HEK293 (cell line): ENCODE data around the gene CRYGA.

ENCODE experiments used
- EGR2 ChIP-seq: fragments of 450-650 bp; formaldehyde crosslinking; IDR thresholded peaks from 2 replicates; pipeline ENCODE4 v1.5.1; 2016; ENCODE audit warnings: low read depth, missing biosample characterization, missing genetic modification characterization
- GFI1B ChIP-seq: fragments of 450-650 bp; formaldehyde crosslinking; IDR thresholded peaks from 2 replicates; pipeline ENCODE4 v1.5.1; 2016; ENCODE audit warnings: missing biosample characterization, missing genetic modification characterization
- HIC1 ChIP-seq: fragments of 450-650 bp; formaldehyde crosslinking; IDR thresholded peaks from 2 replicates; pipeline ENCODE4 v1.5.1; 2016; ENCODE audit warnings: missing biosample characterization, missing genetic modification characterization
- KLF10 ChIP-seq: fragments of 450-650 bp; IDR thresholded peaks from 2 replicates; pipeline ENCODE4 v1.5.1; 2018; ENCODE audit warnings: missing biosample characterization, mild to moderate bottlenecking, missing genetic modification characterization
- OSR2 ChIP-seq: fragments of 450-650 bp; formaldehyde crosslinking; IDR thresholded peaks from 2 replicates; pipeline ENCODE4 v1.5.1; 2016; ENCODE audit warnings: missing biosample characterization, missing genetic modification characterization
- SP2 ChIP-seq: fragments of 450-650 bp; formaldehyde crosslinking; IDR thresholded peaks from 2 replicates; pipeline ENCODE4 v1.5.1; 2016; ENCODE audit warnings: missing biosample characterization, missing genetic modification characterization
- SP3 ChIP-seq: fragments of 450-650 bp; formaldehyde crosslinking; IDR thresholded peaks from 2 replicates; pipeline ENCODE4 v1.5.1; 2016; ENCODE audit warnings: missing biosample characterization, missing genetic modification characterization
- YY2 ChIP-seq: fragments of 450-650 bp; formaldehyde crosslinking; IDR thresholded peaks from 2 replicates; pipeline ENCODE4 v1.5.1; 2016; ENCODE audit warnings: missing biosample characterization, missing genetic modification characterization
- ZBTB17 ChIP-seq: fragments of 450-650 bp; formaldehyde crosslinking; IDR thresholded peaks from 2 replicates; pipeline ENCODE4 v1.5.1; 2016; ENCODE audit warnings: missing biosample characterization, missing genetic modification characterization
- ZBTB7A ChIP-seq: fragments of 450-650 bp; formaldehyde crosslinking; IDR thresholded peaks from 2 replicates; pipeline ENCODE4 v1.5.1; 2016; ENCODE audit warnings: low read depth, missing biosample characterization, missing genetic modification characterization
- ZBTB8A ChIP-seq: fragments of 450-650 bp; formaldehyde crosslinking; IDR thresholded peaks from 2 replicates; pipeline ENCODE4 v1.5.1; 2016; ENCODE audit warnings: missing biosample characterization, missing genetic modification characterization
- ZFP3 ChIP-seq: fragments of 450-650 bp; formaldehyde crosslinking; IDR thresholded peaks from 2 replicates; pipeline ENCODE4 v1.5.1; 2016; ENCODE audit warnings: low read depth, missing biosample characterization, missing genetic modification characterization
- ZFP69B ChIP-seq: fragments of 450-650 bp; formaldehyde crosslinking; IDR thresholded peaks from 2 replicates; pipeline ENCODE4 v1.5.1; 2016; ENCODE audit warnings: missing biosample characterization, missing genetic modification characterization
- ZNF10 ChIP-seq: fragments of 450-650 bp; formaldehyde crosslinking; IDR thresholded peaks from 2 replicates; pipeline ENCODE4 v1.5.1; 2017; ENCODE audit warnings: missing biosample characterization, missing genetic modification characterization
- ZNF157 ChIP-seq: fragments of 450-650 bp; formaldehyde crosslinking; IDR thresholded peaks from 2 replicates; pipeline ENCODE4 v1.5.1; 2016; ENCODE audit warnings: missing biosample characterization, missing genetic modification characterization
- ZNF2 ChIP-seq: fragments of 450-650 bp; formaldehyde crosslinking; IDR thresholded peaks from 2 replicates; pipeline ENCODE4 v1.5.1; 2016; ENCODE audit warnings: missing biosample characterization, missing genetic modification characterization
- ZNF239 ChIP-seq: fragments of 450-650 bp; formaldehyde crosslinking; IDR thresholded peaks from 2 replicates; pipeline ENCODE4 v1.5.1; 2016; ENCODE audit warnings: missing biosample characterization, missing genetic modification characterization
- ZNF266 ChIP-seq: fragments of 450-650 bp; formaldehyde crosslinking; IDR thresholded peaks from 2 replicates; pipeline ENCODE4 v1.5.1; 2016; ENCODE audit warnings: missing biosample characterization, missing genetic modification characterization, low read depth
- ZNF274 ChIP-seq, 2 experiments: fragments of 200-500 bp in 1 of 2; fragments of 450-650 bp in 1 of 2; sonication (Bioruptor generic) in 1 of 2; formaldehyde crosslinking in 1 of 2; IDR thresholded peaks; 2 replicates each; pipeline versions ENCODE4 v1.5.1 to v1.6.1; 2014 to 2016; ENCODE audit warnings: borderline replicate concordance in 1 of 2, inconsistent platforms in 1 of 2, low read length in 1 of 2, missing biosample characterization in 1 of 2, missing genetic modification characterization in 1 of 2
- ZNF324 ChIP-seq: fragments of 450-650 bp; formaldehyde crosslinking; IDR thresholded peaks from 2 replicates; pipeline ENCODE4 v1.5.1; 2016; ENCODE audit warnings: missing biosample characterization, missing genetic modification characterization
- ZNF341 ChIP-seq: fragments of 450-650 bp; formaldehyde crosslinking; IDR thresholded peaks from 2 replicates; pipeline ENCODE4; 2016; ENCODE audit warnings: low read depth, missing biosample characterization, missing genetic modification characterization
- ZNF426 ChIP-seq: fragments of 450-650 bp; formaldehyde crosslinking; IDR thresholded peaks from 2 replicates; pipeline ENCODE4 v1.5.1; 2017; ENCODE audit warnings: missing biosample characterization, missing genetic modification characterization, mild to moderate bottlenecking, inconsistent platforms, moderate library complexity
- ZNF449 ChIP-seq: fragments of 450-650 bp; formaldehyde crosslinking; IDR thresholded peaks from 2 replicates; pipeline ENCODE4 v1.5.1; 2017; ENCODE audit warnings: missing biosample characterization, mild to moderate bottlenecking, missing genetic modification characterization, moderate library complexity
- ZNF501 ChIP-seq: fragments of 450-650 bp; formaldehyde crosslinking; IDR thresholded peaks from 2 replicates; pipeline ENCODE4 v1.5.1; 2016; ENCODE audit warnings: missing biosample characterization, missing genetic modification characterization
- ZNF510 ChIP-seq: fragments of 450-650 bp; formaldehyde crosslinking; IDR thresholded peaks from 2 replicates; pipeline ENCODE4 v1.5.1; 2018; ENCODE audit warnings: mild to moderate bottlenecking, missing genetic modification characterization, missing biosample characterization; ENCODE audit not compliant: insufficient replicate concordance
- ZNF558 ChIP-seq: fragments of 450-650 bp; formaldehyde crosslinking; IDR thresholded peaks from 2 replicates; pipeline ENCODE4 v1.5.1; 2016; ENCODE audit warnings: missing biosample characterization, missing genetic modification characterization
- ZNF596 ChIP-seq: fragments of 450-650 bp; IDR thresholded peaks from 2 replicates; pipeline ENCODE4 v1.5.0; 2018; ENCODE audit warnings: missing biosample characterization, mild to moderate bottlenecking, missing genetic modification characterization, moderate library complexity
- ZNF621 ChIP-seq: fragments of 450-650 bp; formaldehyde crosslinking; IDR thresholded peaks from 2 replicates; pipeline ENCODE4 v1.5.1; 2017; ENCODE audit warnings: missing biosample characterization, missing genetic modification characterization
- ZNF664 ChIP-seq: fragments of 450-650 bp; formaldehyde crosslinking; IDR thresholded peaks from 2 replicates; pipeline ENCODE4 v1.5.1; 2016; ENCODE audit warnings: missing biosample characterization, missing genetic modification characterization
- ZNF701 ChIP-seq: fragments of 450-650 bp; formaldehyde crosslinking; IDR thresholded peaks from 2 replicates; pipeline ENCODE4 v1.5.1; 2016; ENCODE audit warnings: missing biosample characterization, missing genetic modification characterization
- ZNF707 ChIP-seq: fragments of 450-650 bp; formaldehyde crosslinking; IDR thresholded peaks from 2 replicates; pipeline ENCODE4 v1.5.1; 2016; ENCODE audit warnings: missing biosample characterization, missing genetic modification characterization
- ZNF76 ChIP-seq: fragments of 450-650 bp; formaldehyde crosslinking; IDR thresholded peaks from 2 replicates; pipeline ENCODE4; 2016; ENCODE audit warnings: low read depth, missing biosample characterization, missing genetic modification characterization, borderline replicate concordance
- ZNF785 ChIP-seq: fragments of 450-650 bp; formaldehyde crosslinking; IDR thresholded peaks from 2 replicates; pipeline ENCODE4 v1.5.1; 2016; ENCODE audit warnings: missing biosample characterization, missing genetic modification characterization
- ZXDB ChIP-seq: fragments of 450-650 bp; formaldehyde crosslinking; IDR thresholded peaks from 2 replicates; pipeline ENCODE4 v1.5.1; 2016; ENCODE audit warnings: missing biosample characterization, missing genetic modification characterization
- TF ChIP-seq, protein P1 (sequence below): fragments of 450-650 bp; formaldehyde crosslinking; IDR thresholded peaks from 2 replicates; pipeline ENCODE4 v1.5.1; 2016; ENCODE audit warnings: missing biosample characterization, missing genetic modification characterization, borderline replicate concordance
- TF ChIP-seq, protein P2 (sequence below): fragments of 450-650 bp; formaldehyde crosslinking; optimal IDR thresholded peaks from 2 replicates; pipeline ENCODE3; 2016; ENCODE audit warnings: missing biosample characterization, mild to moderate bottlenecking, missing genetic modification characterization

The CRYGA gene

DNA sequence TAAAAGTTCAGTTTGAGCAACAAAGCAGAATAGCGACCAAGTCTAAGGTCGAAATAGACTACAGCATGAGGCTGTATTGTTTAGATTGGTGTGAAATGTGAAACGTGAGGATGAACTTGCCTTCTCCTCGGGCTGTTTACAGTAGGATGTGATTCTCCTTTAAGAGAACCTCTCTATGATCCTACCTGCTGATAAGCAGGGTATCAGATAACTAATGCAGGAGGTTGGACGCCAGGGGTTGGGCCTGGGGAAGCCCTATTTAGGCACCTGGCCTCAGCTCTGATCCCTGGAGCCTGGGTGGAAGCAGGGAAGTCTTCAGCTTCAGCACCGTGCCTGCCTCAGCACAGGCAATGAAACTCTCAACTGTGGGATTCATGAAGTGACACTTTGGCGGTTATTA, 50.4 kb downstream of the CRYGA start (continued):
- TF ChIP-seq ZNF239 (tag by site-specific recombination) (no peak), ZNF324 (tag by site-specific recombination) (no peak), ZNF785 (no peak), ZNF596 (tag by site-specific recombination) (no peak), KLF10 (tag by site-specific recombination) (no peak), ZNF664 (tag by site-specific recombination) (no peak), ZNF274 (IDR thresholded peaks at IDR 0.05; ENCODE audit: low read length) (no peak), ZNF274 (tag by site-specific recombination; IDR thresholded peaks at IDR 0.05; ENCODE audit: borderline replicate concordance) (no peak), ZNF510 (no peak), ZNF621 (tag by site-specific recombination) (no peak), ZNF341 (tag by site-specific recombination) (no peak), ZFP69B (no peak), ZXDB (tag by site-specific recombination) (peak; percentile 77), SP2 (tag by site-specific recombination) (no peak), ZNF266 (tag by site-specific recombination) (no peak), ZNF449 (tag by site-specific recombination) (no peak; the same call in 1 of the 2 replicates), ZNF707 (tag by site-specific recombination) (no peak), ZNF76 (tag by site-specific recombination) (no peak), ZNF10 (tag by site-specific recombination) (no peak), OSR2 (tag by site-specific recombination) (peak; percentile 45; the same call in 1 of the 2 replicates), ZBTB8A (tag by site-specific recombination) (peak; percentile 62), ZNF157 (tag by site-specific recombination) (no peak), EGR2 (no peak), SP3 (tag by site-specific recombination) (no peak), ZBTB17 (peak; percentile 52; the same call in 1 of the 2 replicates), ZBTB7A (tag by site-specific recombination) (no peak), ZNF558 (tag by site-specific recombination) (no peak), GFI1B (tag by site-specific recombination) (peak; percentile 23; the same call in 1 of the 2 replicates), ZNF701 (tag by site-specific recombination) (no peak), ZNF501 (no peak), ZNF2 (tag by site-specific recombination) (0 out of 2 replicates have a peak, but pooled peaks have one; percentile 22), ZNF426 (tag by site-specific recombination) (no peak), HIC1 (tag by site-specific recombination) (no peak), YY2 (tag by site-specific recombination) (no peak), ZFP3 (no peak)
- TF ChIP-seq, protein P1, sequence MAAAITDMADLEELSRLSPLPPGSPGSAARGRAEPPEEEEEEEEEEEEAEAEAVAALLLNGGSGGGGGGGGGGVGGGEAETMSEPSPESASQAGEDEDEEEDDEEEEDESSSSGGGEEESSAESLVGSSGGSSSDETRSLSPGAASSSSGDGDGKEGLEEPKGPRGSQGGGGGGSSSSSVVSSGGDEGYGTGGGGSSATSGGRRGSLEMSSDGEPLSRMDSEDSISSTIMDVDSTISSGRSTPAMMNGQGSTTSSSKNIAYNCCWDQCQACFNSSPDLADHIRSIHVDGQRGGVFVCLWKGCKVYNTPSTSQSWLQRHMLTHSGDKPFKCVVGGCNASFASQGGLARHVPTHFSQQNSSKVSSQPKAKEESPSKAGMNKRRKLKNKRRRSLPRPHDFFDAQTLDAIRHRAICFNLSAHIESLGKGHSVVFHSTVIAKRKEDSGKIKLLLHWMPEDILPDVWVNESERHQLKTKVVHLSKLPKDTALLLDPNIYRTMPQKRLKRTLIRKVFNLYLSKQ (tag by site-specific recombination): no peak
- TF ChIP-seq, protein P2, sequence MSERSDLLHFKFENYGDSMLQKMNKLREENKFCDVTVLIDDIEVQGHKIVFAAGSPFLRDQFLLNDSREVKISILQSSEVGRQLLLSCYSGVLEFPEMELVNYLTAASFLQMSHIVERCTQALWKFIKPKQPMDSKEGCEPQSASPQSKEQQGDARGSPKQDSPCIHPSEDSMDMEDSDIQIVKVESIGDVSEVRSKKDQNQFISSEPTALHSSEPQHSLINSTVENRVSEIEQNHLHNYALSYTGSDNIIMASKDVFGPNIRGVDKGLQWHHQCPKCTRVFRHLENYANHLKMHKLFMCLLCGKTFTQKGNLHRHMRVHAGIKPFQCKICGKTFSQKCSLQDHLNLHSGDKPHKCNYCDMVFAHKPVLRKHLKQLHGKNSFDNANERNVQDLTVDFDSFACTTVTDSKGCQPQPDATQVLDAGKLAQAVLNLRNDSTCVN (tag by site-specific recombination): no peak
